HL-60/S4 treated with retinoic acid at 250 ng/mL for 4 days and 3 days (cell line): ENCODE measurements around the gene CREB3L2.

ENCODE experiments used
- in situ Hi-C: fragments of 300-500 bp; cut with MboI; formaldehyde crosslinking; loops from 2 replicates; pipeline ENCODE4 v1.7.0; 2022; ENCODE audit warnings: low sequenced_read_pairs

The CREB3L2 gene

DNA sequence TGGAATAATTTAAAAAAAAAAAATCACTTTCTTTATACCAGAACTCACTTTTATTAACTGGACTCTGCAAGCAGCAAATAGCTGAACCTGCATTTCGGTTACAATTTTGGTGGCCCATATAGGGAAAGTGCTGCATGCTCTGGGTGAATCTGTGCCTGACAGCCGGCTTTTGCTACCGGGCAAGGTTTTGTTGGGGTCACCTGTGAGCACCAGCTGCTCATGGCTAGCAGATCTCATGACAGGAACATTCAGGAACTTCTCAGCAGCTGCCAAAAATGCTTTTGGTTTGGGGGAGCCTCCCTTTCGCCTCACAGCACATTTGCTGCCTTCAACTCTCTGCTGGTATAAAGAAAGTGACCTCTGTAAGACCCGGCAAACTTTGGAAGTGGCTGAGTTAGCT is 13.2 kb upstream of the CREB3L2 start:
- in situ Hi-C loops: loop anchor here (25.0 kb wide), 1 partner anchor 378 kb away; no protein-coding TSS in a partner anchor

DNA sequence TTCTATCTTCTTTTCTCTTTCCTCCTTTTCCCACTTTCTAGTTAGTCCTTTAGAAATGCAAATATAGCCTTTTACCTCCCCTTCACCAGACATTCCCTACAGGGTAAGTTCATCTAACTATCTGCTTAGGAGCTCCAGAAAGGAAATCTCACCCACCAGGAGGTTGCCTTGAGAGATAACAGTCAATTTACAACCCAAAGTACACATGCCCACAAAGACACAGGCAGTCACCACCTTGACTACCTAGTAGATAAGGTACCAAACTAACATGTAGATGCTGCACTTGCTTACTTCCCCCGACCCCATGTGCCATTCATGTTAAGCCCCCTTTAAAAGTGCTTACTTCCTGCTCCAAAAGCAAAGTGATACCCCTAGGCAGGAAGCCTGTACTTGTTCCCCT is 12.8 kb upstream of the CREB3L2 start:
- in situ Hi-C loops: loop anchor here (25.0 kb wide), 1 partner anchor 377 kb away; no protein-coding TSS in a partner anchor

DNA sequence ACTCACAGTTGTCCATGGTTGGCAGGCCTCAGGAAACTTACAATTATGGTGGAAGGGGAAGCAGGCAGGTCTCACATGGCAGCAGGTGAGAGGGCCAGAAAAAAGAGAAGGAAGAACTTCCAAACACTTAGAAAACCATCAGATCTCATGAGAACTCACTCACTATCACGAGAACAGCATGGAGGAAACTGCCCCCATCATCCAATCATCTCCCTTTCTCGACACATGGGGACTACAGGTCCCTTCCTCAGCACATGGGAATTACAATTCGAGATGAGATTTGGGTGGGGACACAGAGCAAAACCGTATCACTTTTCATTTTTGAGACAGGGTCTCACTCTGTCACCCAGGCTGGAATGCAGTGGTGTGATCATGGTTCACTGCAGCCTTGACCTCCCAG is 12.3 kb upstream of the CREB3L2 start:
- in situ Hi-C loops: loop anchor here (25.0 kb wide), 1 partner anchor 377 kb away; no protein-coding TSS in a partner anchor

DNA sequence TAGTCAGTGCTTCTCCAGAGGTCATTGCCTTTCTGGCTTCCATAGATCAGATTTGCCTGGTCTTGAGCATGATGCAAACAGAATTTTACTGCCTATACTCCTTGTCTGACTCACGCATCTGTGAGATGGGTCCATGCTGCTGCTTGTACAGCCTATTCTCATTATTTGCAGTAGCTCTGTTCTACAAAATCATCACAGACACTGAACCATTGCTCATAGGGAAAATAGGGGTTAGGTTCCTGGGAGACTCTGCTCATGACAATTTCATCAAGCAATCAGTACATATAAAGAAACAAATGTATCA is 7.4 kb upstream of the CREB3L2 start:
- in situ Hi-C loops: loop anchor here (10.0 to 25.0 kb wide), 2 partner anchors 105 to 372 kb away; no protein-coding TSS in a partner anchor

DNA sequence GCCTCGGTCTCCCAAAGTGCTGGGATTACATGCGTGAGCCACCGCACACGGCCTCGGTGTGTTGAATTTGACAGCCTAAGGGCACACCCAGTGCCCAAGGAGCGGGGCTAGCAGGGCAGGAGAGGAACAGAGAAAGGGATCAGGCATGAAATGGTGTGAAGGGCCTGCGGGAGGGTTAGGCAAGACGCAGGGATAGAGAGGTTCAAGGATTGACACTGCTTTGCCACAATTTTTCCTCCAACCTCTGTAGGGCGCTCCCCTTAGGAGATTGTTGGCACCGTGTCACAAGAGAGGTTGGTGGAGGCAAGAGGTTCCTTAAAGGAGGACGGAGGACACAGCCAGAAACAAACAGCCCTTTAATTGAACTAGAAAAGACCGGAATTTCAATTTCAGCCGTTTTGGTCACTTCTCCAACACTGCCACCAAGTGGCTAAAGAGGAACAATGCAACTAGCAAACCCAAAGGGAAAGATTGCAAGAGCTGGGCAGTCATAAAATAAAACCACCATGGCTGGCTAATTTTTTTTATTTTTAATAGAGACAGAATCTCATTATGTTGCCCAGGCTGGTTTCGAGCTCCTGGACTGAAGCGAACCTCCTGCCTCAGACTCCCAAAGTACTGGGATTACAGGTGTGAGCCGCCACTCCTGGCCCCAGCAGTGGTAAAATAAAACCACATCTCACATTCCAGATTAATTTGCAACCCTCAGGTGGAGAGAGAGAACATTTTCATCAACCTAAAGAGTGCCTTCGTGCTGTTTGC is 6.9 kb upstream of the CREB3L2 start:
- in situ Hi-C loops: loop anchor here (10.0 to 25.0 kb wide), 2 partner anchors 104 to 371 kb away; no protein-coding TSS in a partner anchor

DNA sequence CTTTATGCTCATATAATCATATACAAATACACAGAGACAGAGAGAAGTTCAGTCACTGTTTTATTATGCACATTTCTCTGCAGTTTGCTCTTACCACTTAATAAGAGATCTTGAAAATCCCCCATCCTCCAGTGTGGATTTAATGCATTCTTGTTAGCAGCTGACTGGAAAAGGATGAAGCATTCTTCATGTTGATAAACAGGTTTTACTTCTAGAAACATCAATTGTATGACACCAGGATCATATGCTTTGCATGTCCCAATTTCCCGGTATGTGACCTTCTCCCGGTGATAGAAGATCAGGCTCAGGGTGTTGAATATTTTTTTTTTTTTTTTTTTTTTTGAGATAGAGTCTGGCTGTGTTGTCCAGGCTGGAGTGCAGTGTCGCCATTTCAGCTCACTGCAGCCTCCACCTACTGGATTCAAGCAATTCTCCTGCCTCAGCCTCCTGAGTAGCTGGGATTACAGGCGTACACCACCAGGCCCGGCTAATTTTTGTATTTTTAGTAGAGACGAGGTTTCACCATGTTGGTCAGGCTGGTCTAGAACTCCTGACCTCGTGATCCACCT is 6.2 kb upstream of the CREB3L2 start:
- in situ Hi-C loops: loop anchor here (10.0 to 25.0 kb wide), 2 partner anchors 103 to 371 kb away; no protein-coding TSS in a partner anchor

DNA sequence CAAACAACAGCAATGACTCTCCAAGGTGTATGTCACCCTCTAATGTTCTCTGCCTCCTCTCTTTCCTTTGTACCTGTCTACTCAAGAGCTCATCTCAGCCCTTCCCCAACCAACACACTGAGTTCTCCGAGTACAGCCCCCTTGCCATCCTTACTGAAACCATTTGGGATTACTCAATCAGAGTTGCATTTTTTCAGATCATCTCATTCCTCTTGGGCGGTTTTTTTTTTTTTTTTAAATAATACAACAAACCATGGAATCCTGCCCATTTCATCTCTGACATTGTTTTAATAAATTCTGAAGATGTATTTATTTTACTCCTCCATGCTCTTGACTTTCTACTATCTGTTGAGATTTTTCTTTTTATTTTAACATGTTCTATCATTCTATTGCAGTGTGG is 4.2 kb upstream of the CREB3L2 start:
- in situ Hi-C loops: loop anchor here (10.0 to 25.0 kb wide), 2 partner anchors 101 to 369 kb away; no protein-coding TSS in a partner anchor

DNA sequence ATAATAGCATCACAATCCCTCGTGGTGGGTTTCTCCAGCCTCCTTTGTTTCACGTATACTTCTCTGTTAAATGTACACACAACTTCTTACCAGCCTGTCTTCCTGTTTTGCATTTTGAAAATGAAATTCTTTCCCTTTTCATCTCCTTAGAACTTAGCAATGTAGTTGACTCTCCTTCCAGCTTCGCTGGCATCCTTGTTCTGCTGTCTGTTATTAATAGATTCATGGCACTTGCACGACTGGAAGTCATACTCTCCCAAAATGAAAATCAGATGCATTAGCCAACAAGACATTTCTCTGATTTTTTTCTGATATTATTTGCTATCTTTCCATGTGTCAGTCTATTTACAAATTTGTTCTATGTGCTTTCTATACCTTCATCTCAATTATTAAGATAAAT is 3.0 kb upstream of the CREB3L2 start:
- in situ Hi-C loops: loop anchor here (10.0 to 25.0 kb wide), 2 partner anchors 100 to 368 kb away; no protein-coding TSS in a partner anchor

DNA sequence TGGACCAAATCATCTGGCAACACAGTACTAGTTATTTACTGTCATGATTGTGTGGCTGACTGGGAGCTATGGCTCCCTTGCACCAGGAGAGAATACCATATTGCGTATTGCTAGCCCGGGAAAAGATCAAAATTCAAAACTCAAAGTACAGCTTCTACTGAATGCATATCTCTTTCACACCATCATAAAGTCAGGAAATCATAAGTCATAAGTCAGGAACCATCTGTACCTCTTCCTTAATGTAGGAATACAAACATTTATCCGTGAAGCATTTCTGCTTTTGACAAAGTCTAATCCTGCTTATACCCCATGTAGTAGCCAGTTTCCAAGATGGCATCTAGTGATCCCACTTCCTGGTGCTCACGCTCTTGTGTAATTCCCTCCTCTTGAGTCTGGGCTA is 2.2 kb upstream of the CREB3L2 start:
- in situ Hi-C loops: loop anchor here (10.0 to 25.0 kb wide), 2 partner anchors 99 to 367 kb away; no protein-coding TSS in a partner anchor

DNA sequence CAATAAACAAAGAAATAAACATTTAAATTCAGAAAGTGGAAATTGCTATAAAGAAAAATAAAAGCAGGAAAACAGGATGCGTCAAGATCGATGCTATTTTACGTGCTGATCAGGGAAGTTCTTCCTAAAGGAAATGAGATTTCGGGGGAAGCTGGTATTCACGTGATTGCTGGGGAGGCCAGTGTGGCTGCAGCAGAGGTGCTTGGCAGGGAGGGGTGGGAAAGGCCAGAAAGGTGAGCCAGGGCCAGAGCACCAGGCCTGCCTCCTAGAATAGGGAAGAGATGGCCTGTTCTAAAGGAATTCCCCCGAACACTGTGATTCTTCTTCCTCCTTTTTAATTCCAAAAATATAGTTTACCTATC is 923 bp upstream of the CREB3L2 start:
- in situ Hi-C loops: loop anchor here (10.0 to 25.0 kb wide), 2 partner anchors 98 to 366 kb away; no protein-coding TSS in a partner anchor

DNA sequence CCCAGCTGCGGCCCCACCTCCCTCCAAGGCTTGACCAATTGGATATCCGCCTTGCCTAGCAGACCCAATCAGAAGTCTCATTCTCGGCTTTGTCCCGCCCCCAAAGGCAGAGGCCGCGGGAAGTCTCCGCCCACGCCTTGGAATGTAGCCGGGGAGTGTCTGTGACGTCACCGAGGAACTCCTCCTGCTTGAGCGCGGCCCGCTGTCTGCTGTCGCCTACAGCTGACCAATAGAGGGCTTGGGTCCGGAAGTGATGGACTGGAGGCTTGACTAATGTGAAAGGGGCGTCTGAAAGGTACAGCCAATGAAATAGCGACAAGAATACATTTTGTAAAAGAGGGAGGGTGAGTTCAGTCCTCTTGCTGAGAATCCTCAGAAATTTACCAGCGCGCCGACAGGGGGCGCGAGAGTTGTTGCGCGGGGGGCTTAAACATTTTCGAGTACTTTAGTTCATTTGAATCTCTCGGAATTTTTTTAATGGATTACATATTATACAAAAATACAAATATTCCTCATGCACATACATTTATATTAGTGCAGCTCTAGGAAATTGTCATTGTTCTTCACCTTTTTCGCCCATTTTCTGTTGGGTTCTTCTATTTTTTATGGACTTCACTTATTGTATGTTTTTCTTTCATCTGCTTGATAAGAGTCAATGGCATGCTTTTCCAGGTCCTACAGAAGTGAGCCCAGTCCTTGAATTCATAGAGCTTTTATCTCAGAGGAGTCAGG is 376 bp upstream of the CREB3L2 start:
- in situ Hi-C loops: loop anchor here (10.0 to 25.0 kb wide), 2 partner anchors 97 to 365 kb away; no protein-coding TSS in a partner anchor

DNA sequence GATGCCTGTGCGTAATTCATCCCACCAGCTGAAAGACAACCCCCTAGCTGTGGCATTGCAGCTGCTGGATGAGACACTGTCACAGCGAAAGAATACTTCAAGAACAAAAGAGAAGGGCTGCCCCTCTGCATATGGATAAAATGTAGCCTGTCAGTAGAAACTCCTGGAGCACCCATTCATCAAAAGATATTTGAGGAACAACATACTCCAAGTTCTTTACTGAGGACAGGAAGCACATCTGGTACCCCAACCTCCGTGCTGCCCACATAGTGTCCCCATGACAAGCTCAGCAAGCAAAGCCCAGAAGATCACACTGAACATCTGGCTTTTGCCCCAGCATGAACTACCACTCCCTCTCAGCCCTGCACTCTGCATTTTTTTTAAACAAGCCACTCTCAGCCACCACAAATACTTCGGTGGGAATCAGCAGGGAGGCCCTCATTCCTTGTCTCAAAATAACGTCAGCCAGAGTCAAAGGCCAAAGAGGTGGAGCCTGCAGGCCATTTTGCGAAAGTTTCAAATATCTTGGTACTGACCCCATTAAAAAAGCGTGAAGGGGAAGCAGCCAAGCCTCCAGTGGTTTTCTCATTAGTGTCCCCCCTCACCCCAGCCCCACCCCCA is 1.7 kb downstream of the CREB3L2 start:
- in situ Hi-C loops: loop anchor here (10.0 to 25.0 kb wide), 2 partner anchors 95 to 363 kb away; no protein-coding TSS in a partner anchor

DNA sequence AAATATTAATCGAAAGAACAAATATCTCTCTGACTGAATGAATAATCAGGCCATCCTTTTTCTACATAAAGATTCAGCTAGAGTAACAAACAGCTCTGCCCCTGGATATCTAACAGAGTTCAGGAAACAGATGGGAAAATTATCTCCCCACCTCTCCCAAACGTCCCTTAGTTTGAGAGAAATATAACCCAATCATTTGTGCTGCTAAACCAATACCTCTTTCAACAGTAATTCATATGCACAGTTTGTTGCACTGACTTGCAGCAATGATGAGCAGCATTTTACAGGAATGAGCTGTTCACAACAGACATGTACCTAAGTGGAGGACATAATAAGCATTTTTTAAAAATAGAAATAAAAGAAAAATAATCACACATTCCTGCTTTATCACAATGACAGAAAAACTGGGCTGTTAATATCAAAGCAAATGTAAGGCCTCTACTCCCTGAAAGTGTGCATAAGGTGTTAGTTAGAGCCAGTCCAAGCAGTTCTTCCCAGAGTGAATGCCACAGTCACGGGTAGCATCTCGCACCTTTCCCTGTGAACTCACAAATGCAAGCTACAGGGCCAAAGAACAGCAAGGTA is 2.3 kb downstream of the CREB3L2 start:
- in situ Hi-C loops: loop anchor here (10.0 to 25.0 kb wide), 2 partner anchors 95 to 362 kb away; no protein-coding TSS in a partner anchor

DNA sequence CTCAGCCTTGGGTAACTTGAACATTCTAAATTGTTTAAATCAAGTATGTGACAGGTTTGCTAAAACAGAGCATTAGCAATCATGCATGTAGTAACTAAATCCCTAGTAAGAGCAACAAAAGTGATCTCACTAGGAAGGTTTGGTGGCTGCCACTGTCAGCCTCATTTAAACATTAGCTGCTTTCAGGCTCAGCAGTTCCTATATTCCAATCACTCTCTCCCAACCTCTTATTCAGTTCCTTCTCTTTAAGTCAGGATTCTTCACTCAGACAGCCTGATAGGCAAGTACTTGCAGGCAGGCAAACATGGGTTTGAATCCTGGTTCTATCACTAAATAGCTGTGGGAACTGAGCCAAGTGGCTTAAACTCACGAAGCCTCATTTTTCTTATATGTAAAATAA is 3.6 kb downstream of the CREB3L2 start:
- in situ Hi-C loops: no loop called here

DNA sequence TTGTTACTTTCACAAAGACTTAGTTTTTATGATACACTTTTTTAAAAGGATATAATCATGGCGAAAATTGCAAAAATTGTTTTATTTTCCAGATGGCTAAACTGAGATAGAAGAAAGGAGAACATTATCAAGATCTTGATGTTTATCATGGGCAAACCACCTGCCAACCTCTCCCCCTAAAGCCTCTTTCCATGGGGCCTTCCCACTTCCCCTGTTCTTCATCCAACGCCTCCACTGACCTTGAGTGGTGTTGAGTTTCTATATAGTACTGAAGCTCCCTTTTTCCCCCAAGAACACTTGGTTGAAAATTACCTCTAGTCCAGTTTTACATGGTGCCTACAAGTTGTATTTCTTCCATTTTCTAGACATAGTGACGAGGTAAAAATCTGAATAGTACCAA is 5.0 kb downstream of the CREB3L2 start:
- in situ Hi-C loops: no loop called here

DNA sequence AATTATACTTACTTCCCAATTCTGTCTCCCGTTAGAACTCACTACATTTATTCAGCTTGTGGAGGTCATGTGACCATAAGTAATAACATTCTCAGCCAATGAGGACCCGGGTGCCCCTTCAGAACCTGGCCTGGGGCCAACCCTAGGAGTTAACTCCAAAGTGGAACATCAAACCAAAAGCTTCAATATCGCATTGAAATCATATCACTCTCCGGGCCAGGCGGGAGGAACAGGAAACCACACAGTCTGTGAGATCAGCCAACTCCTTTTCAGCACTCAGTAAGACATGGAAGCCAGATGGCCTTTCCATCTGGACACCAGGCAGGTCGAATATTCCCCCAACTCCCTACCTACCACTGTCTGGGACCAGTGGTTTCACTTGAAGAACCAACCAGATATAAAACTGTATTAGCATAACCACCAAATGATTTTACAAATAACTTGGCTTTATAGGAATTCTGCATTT is 5.5 kb downstream of the CREB3L2 start:
- in situ Hi-C loops: no loop called here

DNA sequence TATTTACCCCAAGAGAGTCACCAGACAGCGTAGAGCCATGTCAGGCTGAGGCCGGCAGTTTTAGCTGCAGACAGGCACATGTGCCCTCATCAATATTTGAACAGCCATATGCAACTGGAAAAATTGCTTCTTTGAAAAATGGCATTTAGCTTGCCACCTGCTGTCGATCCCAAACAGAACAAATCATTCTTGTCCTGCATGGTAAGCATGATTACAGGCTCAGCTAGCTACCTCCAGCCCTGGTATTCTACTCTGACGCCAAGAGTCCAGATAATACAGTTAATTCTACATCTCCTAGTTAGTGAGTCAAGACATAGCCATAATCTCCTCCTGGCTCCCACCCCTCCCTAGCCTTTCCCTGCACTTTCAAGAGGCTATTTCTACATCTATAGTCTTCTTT is 7.7 kb downstream of the CREB3L2 start:
- in situ Hi-C loops: no loop called here

DNA sequence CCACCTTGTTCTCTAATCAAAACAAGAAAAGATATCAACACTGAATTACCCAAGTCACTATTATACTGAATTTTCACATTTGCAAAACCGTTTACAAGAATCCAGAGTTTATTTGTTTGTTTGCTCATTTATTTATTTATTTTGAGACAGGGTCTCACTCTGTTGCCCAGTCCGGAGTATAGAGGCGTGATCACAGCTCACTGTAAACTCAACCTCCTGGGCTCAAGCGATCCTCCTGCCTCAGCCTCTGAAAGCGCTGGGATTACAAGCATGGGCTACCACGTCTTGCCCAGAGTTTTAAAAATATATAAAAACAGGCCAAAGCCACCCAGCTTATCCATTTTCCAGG is 8.5 kb downstream of the CREB3L2 start:
- in situ Hi-C loops: no loop called here

DNA sequence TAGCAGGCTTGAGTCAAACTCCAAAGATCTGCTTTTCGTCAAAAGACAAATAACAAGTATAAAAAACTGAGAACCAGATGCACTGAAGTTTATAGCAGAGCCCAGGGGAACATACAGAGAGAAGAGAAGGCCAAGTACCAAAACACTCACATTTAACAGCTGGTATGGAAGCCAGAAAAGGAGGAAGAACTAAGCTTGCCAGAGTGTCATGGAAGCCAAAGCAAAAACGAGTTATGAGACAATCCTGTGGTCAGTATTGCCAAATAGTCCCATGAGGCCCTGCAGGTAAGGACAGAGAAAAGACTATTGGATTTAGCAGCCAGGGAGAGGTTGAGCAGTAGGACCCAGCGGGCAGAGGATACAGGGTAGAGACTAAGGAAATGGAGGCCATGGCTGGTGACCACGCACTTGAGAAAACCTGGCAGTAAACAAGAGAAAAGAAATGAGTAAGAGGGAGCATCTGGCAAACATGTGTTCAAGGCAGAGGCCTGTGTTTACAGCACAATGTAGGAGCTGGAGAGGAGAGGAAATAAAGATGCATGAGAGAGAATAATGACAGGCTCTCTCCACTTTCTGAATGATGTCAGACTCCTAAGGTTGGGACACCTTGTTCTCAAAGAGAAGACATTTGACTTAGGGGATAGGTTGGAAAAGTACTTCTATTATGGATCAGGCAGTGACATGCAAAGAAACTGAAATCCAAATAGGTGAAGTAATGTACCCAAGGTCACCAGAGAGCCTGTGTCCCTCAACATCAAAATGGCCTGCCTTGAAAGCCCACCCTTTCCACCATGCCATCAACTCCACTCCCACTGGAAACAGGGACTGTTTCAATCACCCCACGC is 9.1 kb downstream of the CREB3L2 start:
- in situ Hi-C loops: no loop called here
